HUES64 (cell line): ENCODE data around the gene STC2. TPM values are rescaled to one million over a fixed set of nuclear protein-coding genes. Genes with fewer than 3 reads are reported as not detected.
"Not testable (repeated sequence)": the region's sequence is repeated elsewhere in the genome, so short reads cannot be mapped to it uniquely, and the experiment has no call there.

Experiments used
- H3K27ac ChIP-seq: 2 replicates; pipeline ENCODE4 v1.7.0; 2013; ENCODE audit warnings: low read depth, low read length, inconsistent platforms
- H3K27me3 ChIP-seq: 2 replicates; pipeline ENCODE4 v1.6.1; 2013; ENCODE audit warnings: mild to moderate bottlenecking, low read length; ENCODE audit not compliant: insufficient read depth
- H3K36me3 ChIP-seq: 2 replicates; pipeline ENCODE4 v1.6.1; 2013; ENCODE audit warnings: mild to moderate bottlenecking, low read length; ENCODE audit not compliant: insufficient read depth
- H3K4me1 ChIP-seq: 2 replicates; pipeline ENCODE4 v1.6.1; 2013; ENCODE audit warnings: mild to moderate bottlenecking, low read length, moderate library complexity; ENCODE audit not compliant: insufficient read depth
- H3K4me3 ChIP-seq: 2 replicates; pipeline ENCODE4 v1.5.1; 2013; ENCODE audit warnings: mild to moderate bottlenecking, low read length, moderate library complexity
- H3K9ac ChIP-seq: 2 replicates; pipeline ENCODE4 v1.6.1; 2013; ENCODE audit warnings: mild to moderate bottlenecking, low read depth, low read length
- H3K9me3 ChIP-seq: 2 replicates; pipeline ENCODE4 v1.6.1; 2013; ENCODE audit warnings: low read depth, low read length; ENCODE audit not compliant: insufficient read depth
- WGBS: fragments of 150-250, 120-280 bp; methylation state at CpG from one replicate; pipeline ENCODE4 v1.1.7; 2013; ENCODE audit warnings: missing lambda C conversion rate; 5-methylcytosine and 5-hydroxymethylcytosine counted together
- polyA plus RNA-seq, 2 experiments: library from polyadenylated mRNA; stranded (reverse); fragments of 50-300 nt; gene quantifications; one replicate each; pipeline ENCODE4 v1.2.3, GENCODE V29; 2013

Gene STC2
- polyA plus RNA-seq (2013, experiment 1 of 2): 13.6 TPM
- 14.5 TPM for polyA plus RNA-seq (2013, experiment 2 of 2)

- Histone ChIP-seq H3K4me3 (peak within 1 kb of the TSS; percentile 83), H3K36me3 (peaks cover 29% of the 10 kb centered on the region), H3K27me3 (peaks cover 49% of the 10 kb centered on the region), H3K9ac (peak within 1 kb of the TSS; percentile 86), H3K9me3 (no peaks in the 10 kb centered on the region), H3K4me1 (peaks cover 15% of the 10 kb centered on the region), H3K27ac (peak within 1 kb of the TSS; percentile 89; the same call in 1 of the 2 replicates)
- under 1% methylated on average over 72 of the region's 72 CpGs for WGBS
These were observed at the start of gene STC2 for GRCh38 chr5:173327948-173328843. Gene STC2 (minus strand): TSS chr5:173328414. CDS start chr5:173328193, 221 bp downstream.

GRCh38 chr5:173371400-173371799, 43.2 kb upstream of the STC2 start:
- no peak overlapping the region for H3K27ac ChIP-seq
- no peak overlapping the region for H3K9ac ChIP-seq
- no peaks in the 10 kb centered on the region for H3K36me3 ChIP-seq
- no peaks in the 10 kb centered on the region for H3K4me1 ChIP-seq
- H3K4me3 ChIP-seq: no peak overlapping the region
- H3K9me3 ChIP-seq: peaks cover 15% of the 10 kb centered on the region
- H3K27me3 ChIP-seq: no peaks in the 10 kb centered on the region
- 91% methylated on average over 1 of the region's 2 CpGs for WGBS

DNA sequence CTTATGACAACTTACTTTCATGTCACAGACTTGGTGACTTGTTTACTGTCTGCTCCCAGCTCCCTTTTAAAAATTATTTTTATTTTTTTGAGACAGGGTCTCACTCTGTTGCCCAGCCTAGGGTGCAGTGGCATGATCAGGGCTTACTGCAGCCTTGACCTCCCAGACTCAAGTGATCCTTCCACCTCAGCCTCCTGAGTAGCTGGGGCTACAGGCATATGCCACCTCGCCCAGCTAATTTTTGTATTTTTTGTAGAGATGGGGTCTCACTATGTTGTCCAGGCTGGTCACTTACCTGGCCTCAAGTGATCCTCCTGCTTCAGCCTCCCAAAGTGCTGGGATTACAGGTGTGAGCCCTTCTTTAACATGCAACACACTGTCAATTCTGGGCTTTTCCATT, 35.2 kb upstream of the STC2 start:
- WGBS: 85% methylated on average over 1 of the region's 1 CpG
- H3K4me1 ChIP-seq, H3K27ac ChIP-seq, H3K27me3 ChIP-seq, H3K9ac ChIP-seq, H3K36me3 ChIP-seq, H3K4me3 ChIP-seq: not testable (repeated sequence)
- peaks cover 13% of the 10 kb centered on the region for H3K9me3 ChIP-seq

- no peaks in the 10 kb centered on the region for H3K36me3 ChIP-seq
- peaks cover 5% of the 10 kb centered on the region; the same call in 1 of the 2 replicates for H3K27me3 ChIP-seq
- no peak overlapping the region for H3K4me3 ChIP-seq
- H3K4me1 ChIP-seq: peaks cover 8% of the 10 kb centered on the region; the same call in 1 of the 2 replicates
- no peak overlapping the region for H3K9ac ChIP-seq
- no peak overlapping the region for H3K27ac ChIP-seq
- 92% methylated on average over 5 of the region's 5 CpGs for WGBS
- H3K9me3 ChIP-seq: no peaks in the 10 kb centered on the region
These were observed 27.3 kb upstream of the STC2 start for GRCh38 chr5:173355561-173355960.

GRCh38 chr5:173354645-173355044, 26.4 kb upstream of the STC2 start:
- H3K4me3 ChIP-seq: no peak overlapping the region
- H3K4me1 ChIP-seq: peaks cover 8% of the 10 kb centered on the region; the same call in 1 of the 2 replicates
- no peaks in the 10 kb centered on the region for H3K36me3 ChIP-seq
- WGBS: 43% methylated on average over 2 of the region's 2 CpGs
- peaks cover 5% of the 10 kb centered on the region; the same call in 1 of the 2 replicates for H3K27me3 ChIP-seq
- no peak overlapping the region for H3K9ac ChIP-seq
- no peak overlapping the region for H3K27ac ChIP-seq
- H3K9me3 ChIP-seq: no peaks in the 10 kb centered on the region

DNA sequence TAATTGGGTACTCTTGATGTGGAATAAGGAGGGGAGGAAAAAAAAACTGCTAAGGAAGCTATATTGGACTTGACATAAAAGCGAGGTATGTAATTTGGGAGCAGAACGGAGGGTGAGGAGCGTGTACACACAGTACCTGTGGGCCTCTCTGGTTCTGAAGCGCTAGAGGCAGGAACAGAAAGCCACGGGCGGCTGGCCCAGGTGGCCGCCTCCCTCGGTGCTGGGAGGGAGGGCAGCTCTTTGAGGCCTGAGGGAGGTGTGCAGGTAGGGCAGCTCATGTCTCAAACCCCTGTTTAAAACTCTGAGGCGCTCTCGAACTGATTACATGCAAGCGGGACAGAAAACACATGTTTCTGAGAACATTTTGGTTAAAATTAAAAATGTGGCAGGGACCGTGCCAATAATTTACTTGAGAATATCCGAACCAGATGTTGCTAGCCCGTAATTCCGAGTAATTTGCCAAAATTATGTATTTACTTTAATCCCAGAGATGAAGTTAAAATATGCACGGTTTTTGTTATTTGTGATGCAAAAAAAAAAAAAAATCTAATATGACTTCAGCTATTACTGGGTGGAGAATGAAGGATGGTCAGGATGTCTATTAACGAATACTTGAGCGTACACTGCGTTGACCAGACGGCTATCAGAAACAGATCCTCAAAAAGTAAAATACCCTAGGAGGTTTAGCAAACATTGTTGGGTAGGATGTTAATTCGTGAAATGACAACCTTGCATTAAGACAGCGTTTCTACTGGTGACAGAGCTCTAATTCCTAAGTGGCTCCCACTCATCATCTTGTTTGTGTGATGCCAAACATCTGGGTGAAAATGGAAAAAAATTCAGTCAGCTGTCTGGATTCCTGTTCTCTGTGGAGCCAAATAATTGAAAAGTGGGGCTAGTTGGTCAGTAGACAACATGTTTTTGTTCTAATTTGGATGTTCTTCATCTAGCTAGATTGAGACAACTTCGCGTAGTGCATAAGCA, 24.4 kb upstream of the STC2 start:
- no peak overlapping the region for H3K9ac ChIP-seq
- no peaks in the 10 kb centered on the region for H3K36me3 ChIP-seq
- H3K4me1 ChIP-seq: peaks cover 8% of the 10 kb centered on the region; the same call in 1 of the 2 replicates
- 89% methylated on average over 24 of the region's 24 CpGs for WGBS
- no peak overlapping the region for H3K27ac ChIP-seq
- H3K4me3 ChIP-seq: no peak overlapping the region
- no peaks in the 10 kb centered on the region for H3K9me3 ChIP-seq
- H3K27me3 ChIP-seq: peaks cover 5% of the 10 kb centered on the region; the same call in 1 of the 2 replicates

- no peaks in the 10 kb centered on the region for H3K27me3 ChIP-seq
These were observed 14.9 kb upstream of the STC2 start for GRCh38 chr5:173342813-173343755.

GRCh38 chr5:173341961-173342430, 13.8 kb upstream of the STC2 start:
- H3K9ac ChIP-seq: no peak overlapping the region
- no peak overlapping the region for H3K4me3 ChIP-seq
- no peak overlapping the region for H3K27ac ChIP-seq
- H3K4me1 ChIP-seq: peaks cover 13% of the 10 kb centered on the region
- H3K27me3 ChIP-seq: no peaks in the 10 kb centered on the region
- 57% methylated on average over 7 of the region's 7 CpGs for WGBS
- H3K9me3 ChIP-seq: no peaks in the 10 kb centered on the region
- no peaks in the 10 kb centered on the region for H3K36me3 ChIP-seq

More at GRCh38 chr5:173342813-173343755, 14.9 kb upstream of the STC2 start:
- no peak overlapping the region for H3K4me3 ChIP-seq
- H3K27ac ChIP-seq: no peak overlapping the region
- H3K9ac ChIP-seq: no peak overlapping the region
- WGBS: 94% methylated on average over 13 of the region's 13 CpGs
- H3K4me1 ChIP-seq: peaks cover 13% of the 10 kb centered on the region
- no peaks in the 10 kb centered on the region for H3K9me3 ChIP-seq
- H3K36me3 ChIP-seq: no peaks in the 10 kb centered on the region

DNA sequence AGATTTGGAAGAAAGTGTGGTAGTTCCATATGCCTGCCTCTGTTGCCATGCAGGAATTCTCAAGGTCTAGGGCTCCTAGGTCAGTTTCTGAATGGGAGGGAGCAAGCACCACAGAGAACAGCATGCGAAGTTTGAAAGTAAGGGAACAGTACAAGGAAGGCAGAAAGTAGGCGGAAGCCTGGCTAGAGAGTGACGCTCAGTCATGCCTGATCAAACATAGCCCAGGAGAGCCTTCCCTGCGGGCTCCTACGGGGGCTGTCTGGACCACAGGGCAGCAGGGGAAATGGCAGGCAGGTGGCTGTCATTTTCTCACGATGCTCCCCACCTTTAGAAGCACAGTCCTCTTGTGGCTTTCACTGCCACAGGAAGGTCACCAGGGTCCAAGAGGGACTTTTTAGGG, 12.8 kb upstream of the STC2 start:
- Histone ChIP-seq H3K27ac (no peak overlapping the region), H3K9me3 (no peaks in the 10 kb centered on the region), H3K36me3 (no peaks in the 10 kb centered on the region), H3K27me3 (no peaks in the 10 kb centered on the region), H3K9ac (no peak overlapping the region), H3K4me3 (no peak overlapping the region), H3K4me1 (peaks cover 13% of the 10 kb centered on the region)
- 80% methylated on average over 6 of the region's 6 CpGs for WGBS

- Histone ChIP-seq H3K27me3 (no peaks in the 10 kb centered on the region), H3K27ac (no peak overlapping the region)
- WGBS: 89% methylated on average over 9 of the region's 9 CpGs
These were observed 12.2 kb upstream of the STC2 start for GRCh38 chr5:173340451-173340850.

More at GRCh38 chr5:173340451-173340850, 12.2 kb upstream of the STC2 start:
- H3K36me3 ChIP-seq: no peaks in the 10 kb centered on the region
- H3K9me3 ChIP-seq: no peaks in the 10 kb centered on the region
- no peak overlapping the region for H3K4me3 ChIP-seq
- H3K9ac ChIP-seq: no peak overlapping the region
- H3K4me1 ChIP-seq: peaks cover 13% of the 10 kb centered on the region
